NCI-H2029 (cell line): ENCODE measurements around the gene SLC39A10.
"Not testable (repeated sequence)": the region's sequence is repeated elsewhere in the genome, so short reads cannot be mapped to it uniquely, and the experiment has no call there.

ENCODE experiments used
- DNase-seq: peaks from one replicate; lab custom pipeline; 2025; lab: John Stamatoyannopoulos, UW

Gene SLC39A10, protein sequence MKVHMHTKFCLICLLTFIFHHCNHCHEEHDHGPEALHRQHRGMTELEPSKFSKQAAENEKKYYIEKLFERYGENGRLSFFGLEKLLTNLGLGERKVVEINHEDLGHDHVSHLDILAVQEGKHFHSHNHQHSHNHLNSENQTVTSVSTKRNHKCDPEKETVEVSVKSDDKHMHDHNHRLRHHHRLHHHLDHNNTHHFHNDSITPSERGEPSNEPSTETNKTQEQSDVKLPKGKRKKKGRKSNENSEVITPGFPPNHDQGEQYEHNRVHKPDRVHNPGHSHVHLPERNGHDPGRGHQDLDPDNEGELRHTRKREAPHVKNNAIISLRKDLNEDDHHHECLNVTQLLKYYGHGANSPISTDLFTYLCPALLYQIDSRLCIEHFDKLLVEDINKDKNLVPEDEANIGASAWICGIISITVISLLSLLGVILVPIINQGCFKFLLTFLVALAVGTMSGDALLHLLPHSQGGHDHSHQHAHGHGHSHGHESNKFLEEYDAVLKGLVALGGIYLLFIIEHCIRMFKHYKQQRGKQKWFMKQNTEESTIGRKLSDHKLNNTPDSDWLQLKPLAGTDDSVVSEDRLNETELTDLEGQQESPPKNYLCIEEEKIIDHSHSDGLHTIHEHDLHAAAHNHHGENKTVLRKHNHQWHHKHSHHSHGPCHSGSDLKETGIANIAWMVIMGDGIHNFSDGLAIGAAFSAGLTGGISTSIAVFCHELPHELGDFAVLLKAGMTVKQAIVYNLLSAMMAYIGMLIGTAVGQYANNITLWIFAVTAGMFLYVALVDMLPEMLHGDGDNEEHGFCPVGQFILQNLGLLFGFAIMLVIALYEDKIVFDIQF

DNA sequence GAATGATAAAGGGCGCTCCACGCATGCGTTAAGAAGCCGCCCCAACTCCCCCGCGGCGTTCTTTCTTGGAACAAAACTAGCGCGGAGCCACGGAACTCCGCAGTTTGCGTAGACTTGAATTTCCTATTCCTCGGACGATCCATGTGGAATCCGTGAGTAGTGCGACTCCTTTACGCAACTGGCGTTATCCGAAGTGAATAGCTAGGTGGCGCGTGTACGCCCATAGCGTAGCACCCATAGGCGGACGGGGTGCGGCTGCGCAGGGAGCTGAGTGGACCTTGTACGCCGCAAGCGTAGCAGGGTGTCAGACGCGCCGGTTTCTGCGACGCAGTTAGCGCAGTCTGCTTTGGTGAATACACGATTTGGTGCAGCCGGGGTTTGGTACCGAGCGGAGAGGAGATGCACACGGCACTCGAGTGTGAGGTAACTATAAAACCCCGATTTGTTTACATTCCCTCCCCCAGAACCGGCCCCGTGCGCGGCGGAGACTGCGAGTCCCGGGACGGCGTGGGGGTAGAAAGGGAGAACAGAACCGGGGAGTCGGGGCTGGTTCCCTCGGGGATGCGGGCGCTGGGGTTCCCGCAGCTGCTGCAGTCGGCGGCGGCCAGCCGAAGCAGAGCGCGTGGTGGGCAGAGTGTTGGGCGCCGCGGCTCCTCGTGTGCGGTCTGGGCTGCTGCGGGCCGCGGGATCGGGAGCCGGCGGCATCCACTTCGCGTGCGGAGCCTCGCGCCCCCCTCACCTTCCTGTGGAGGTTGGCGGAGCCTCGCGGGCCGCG, at the start of gene SLC39A10:
Gene SLC39A10, plus strand, starts transcription at position 368 of the 775 bp plus-strand sequence. CDS start 22,817 bp downstream, outside the sequence.
- peak; percentile 92 for DNase-seq

DNA sequence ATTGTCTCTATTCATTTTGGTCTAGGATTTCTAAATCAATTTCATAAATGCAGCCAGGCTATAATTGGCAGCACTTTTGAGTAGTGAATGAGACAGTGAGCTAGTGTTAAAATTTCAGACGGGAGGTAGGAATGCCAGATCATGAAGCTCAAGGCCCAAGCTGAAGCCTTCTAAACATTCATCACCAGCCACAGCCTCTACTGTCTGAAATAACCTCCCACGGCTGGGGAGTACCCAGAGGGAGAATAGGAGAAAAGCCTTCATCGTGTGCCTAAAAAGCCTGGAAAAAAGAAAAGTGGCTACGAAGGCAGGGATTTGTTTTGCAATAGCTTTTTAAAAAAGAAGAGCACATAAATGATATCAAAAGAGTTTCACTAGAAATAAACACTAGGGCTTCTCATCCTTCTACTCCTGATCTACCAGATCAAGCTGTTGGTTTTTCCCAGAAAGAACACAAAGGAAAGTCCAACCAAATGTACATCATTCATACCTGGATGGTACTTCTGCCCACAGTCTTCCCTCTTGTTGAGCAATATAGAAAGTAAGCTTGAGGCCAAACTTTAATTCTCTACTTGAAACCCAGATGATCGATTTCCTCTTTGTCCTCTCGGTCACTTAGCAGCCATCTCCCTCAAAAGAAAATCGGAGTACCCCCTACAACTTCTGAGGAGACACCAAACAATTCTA, 48.1 kb upstream of the SLC39A10 start:
- no peak for DNase-seq

DNA sequence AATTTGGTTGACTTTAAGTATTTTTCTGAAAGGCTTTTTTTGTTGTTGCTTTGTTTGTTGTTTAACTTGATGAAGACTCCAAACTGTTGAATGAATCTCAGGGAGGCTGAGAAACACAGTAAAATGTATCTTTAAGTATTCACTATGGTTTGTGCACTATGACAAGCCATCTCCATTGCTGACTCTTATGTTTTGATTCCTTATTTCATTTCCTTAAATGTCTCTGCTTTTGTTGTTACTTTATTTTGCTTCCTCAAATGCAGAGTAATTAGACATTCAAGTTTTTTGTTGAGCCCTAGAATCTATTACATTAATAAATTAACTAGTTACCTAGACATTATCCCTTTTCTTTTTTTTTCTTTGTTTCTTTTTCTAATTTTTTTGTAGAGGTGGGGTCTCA, 46.3 kb upstream of the SLC39A10 start:
- DNase-seq: no peak

DNA sequence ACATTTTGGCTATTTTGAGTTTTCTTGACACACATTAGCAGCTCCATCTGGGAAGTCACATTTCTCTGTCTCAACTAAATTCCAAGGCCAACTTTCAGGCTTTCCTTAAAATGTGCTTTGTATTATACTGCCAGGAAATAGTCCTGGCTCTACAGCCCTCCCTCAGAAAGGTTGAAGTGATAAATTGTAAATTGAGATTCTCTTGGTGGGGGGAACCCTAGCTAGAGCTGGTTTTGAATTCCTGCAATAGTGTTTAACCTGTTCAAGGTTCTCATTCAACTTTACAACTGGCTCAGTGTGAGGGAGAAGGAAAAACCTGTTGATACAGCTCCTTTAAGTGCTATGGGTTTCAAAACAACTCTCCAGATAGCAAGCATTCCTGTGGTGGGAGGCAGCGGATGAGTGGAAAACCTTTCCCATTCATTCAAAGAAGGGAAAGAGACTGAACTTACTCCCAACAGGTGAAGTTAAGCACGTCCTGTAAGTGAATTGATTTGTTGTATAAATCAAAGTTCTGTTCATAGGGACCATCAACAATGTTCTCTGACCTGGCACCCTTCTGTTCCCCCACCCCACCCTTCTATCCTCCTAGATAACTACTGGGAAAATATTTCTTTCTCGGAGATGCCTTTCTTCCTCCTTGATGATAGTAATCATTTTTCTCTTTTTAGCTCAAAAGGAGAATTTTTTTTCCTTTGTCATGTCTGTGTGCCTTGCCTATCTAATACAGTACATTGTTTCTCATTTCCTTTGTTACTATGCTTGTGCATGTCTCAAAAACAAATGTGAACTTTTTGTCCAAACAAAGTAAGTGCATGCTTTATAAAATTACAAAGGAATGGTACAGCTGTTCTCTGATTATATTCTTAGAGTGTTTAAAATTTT, 44.2 kb upstream of the SLC39A10 start:
- DNase-seq: no peak

DNA sequence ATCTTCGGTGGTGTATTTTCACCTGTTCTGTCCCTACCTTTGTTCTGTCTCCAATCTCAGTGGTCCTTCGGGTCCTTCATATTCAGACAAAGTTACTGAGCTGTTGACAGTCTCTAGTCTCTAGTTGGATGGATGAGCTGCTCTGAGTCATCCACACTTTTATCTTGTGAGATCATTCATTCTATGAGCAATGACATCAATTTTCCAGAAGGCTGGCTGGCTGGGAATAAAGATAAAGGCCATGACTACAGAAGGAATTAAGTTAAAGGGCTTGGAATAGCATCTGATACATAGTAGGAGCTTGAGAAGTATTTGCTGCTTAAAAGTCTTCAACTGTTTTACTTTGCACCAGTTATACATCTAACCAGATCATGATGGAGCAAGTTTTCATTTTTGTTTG, 43.1 kb upstream of the SLC39A10 start:
- DNase-seq: no peak

DNA sequence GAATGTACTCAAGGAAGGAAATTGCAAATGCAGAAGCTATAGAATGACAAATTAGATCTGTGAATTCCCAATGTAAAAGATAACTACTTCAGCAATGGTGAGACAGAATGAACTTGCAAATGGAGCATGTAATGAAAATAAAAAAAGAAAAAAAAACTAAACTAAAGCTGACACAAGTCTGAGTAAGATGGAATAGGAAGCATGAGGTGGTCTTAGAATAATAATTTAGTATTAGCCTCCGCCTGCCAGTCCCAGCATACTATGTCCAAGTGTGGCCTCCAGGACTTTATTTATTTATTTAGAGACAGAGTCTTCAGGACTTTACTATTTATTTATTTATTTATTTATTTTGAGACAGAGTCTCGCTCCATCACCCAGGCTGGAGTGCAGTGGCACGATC, 37.4 kb upstream of the SLC39A10 start:
- no peak for DNase-seq

DNA sequence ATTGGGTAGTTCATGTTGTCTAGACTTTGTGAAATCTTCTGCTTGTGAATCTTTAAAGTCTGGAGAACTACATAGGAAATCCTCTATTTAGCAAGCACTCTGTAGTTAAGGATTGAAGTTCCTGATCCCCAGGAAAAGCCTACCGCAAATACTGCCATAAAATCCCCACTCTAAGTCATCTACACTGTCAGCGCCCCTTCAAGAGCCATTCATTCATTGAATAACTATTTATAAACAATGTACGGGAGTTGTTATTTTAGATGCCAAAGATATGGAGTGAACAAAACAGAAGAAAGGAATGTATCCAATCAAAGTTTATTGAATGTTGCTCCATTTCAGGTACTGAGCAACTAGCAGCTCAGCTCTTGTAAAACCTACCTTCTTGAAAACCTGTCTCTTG, 36.5 kb upstream of the SLC39A10 start:
- no peak for DNase-seq

DNA sequence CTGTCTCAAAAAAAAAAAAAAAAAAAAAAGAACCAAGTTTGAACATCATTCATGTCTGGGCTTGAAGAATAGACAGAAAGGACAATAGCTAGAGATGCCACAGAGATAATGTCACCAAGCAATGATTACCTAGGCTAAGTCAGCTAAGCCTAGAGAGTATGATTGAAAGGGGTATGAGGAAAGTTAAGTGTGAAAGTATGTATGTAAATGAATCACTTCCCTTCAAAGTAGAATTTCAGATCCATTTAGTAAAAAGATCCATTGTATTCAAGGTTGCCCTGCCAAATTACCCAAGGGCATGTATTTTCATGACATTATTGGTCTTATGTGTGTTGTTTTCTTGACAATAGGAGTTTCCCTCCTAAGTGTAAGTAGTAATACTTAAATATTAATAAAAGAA, 34.1 kb upstream of the SLC39A10 start:
- DNase-seq: no peak

DNA sequence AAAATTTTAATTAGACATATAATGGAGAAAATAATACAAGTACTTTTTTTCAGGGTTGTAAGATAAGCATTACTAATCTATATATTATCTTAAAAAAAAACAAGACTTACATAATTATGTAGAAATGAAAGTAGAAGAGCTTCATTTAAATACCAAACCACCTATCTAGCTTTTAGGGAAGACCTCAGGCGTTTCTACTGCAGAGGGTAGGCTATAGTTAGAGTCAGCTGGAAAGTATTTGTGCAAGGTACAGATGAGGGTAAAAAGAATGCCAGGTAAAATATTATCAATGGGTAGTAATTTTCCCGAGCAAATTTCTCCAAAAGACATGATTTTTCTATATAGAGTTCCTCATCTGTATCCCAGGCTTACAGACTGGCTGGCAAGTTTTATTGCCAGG, 30.5 kb upstream of the SLC39A10 start:
- DNase-seq: no peak

DNA sequence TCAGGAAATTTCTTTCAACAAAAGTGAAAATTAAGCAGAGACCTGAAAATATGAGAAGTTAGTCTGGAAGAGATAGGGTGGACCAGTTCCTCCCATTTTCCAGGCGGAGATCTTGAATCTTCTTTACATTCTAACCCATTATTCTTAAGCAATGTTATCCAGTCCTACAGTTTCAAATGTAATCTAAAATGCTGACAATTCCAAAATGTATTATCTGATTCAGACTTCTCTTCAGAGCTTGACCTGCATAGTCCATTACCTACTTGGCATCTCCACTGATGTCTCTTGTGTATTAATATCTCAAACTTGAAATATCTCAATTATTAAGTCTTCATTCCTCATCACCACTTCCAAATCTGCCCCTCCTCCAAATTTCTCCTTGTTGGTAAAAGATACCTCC, 28.4 kb upstream of the SLC39A10 start:
- DNase-seq: no peak

DNA sequence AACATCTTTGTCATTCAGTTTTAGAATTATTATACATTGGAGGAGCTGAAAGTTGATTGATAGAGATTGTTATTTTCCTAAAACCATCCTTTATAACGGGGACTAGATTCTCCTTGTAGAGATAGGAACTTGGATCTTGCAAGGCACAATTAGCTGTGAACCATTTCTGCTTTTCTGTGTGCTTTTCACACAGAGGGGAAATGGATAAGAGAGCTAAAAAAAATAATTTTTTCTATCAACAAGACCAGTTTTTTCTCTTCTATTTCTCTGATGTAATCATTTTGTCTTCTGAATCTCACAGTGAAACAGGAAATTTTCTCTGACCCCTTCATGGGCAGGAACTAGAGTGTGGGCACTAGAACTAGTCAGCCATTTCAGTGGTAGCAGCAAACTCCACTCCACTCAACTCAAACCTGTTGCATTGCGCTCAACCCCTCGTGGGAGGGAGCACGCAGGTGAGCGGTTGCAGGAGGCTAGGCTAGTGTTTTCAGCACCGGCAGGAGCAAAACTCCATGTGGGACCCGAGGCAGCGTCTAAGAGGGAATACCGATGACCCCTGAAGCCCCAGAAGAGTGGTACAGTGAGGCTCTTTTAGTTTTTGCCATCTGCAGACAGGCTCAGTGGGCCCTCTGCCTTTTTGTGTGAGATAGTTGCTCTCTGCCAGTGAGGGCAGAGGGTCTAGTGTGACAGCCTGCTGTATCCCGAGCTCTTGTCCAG, 24.0 kb upstream of the SLC39A10 start:
- DNase-seq: no peak

DNA sequence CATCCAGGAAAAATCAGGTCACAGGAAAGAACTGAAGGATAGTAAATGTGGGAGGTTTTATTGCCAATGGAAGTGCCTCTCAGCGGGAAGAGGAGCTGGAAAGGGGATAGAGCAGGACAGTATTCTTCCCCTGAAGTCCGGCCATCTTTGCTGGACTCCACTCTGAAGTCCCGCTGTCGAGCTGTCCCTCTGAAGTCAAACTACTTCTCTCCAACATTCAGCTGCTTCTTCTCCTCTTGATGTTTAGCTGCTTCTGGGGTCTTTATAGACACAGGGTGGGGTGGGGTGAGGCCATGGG, 23.5 kb upstream of the SLC39A10 start:
- DNase-seq: no peak

DNA sequence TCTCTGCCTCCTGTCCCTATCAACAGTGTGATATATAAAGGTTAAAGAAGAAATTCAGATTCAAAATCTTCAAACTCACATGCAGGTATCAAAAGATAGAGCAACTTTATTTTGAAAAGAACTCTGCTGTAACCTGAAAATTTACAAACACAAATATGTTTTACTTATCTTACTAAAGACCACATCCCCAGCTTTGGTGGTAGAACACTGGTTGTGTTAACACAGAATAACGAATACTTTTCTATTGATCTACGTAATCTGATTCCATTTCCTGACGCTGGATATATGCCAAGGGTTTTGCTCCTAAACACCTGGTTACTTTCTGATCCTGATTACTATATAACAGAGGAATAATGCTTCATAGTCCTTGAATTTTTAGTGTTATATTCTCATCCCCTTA, 23.1 kb upstream of the SLC39A10 start:
- DNase-seq: no peak

DNA sequence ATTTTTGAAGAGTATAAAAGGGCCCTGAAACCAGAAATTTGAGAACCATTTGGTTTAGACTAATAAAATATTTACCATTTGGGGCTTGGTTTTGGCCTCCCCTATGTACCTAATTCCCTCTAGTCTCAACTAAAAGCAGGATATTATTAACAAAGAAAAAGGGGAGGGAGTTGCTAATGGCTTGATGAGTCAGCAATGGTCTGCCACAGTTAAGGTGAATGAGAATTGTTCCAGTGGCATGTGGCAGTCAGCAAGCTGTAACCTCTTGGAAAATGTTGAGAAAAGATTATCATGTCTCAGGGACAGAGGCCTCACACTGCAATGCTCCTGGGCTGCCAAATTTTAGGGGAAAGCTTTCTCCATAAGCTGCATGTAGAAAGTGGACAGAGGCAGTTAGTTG, 20.1 kb upstream of the SLC39A10 start:
- no peak for DNase-seq

DNA sequence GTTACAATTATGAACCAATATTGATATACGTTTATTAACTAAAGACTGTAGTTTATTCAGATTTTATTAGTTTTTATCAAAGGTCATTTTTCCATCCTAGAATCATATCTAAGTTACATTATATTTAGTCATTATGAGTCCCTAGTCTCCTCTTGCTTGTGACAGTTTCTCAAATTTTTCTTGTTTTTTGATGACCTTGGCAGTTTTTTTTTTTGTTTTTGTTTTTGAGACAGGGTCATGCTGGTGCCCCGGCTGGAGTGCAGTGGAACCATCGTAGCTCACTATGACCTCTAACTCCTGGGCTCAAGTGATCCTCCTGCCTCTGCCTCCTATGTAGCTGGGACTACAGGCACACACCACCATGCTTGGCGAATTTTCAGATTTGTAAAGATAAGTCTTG, 18.3 kb upstream of the SLC39A10 start:
- DNase-seq: no peak

DNA sequence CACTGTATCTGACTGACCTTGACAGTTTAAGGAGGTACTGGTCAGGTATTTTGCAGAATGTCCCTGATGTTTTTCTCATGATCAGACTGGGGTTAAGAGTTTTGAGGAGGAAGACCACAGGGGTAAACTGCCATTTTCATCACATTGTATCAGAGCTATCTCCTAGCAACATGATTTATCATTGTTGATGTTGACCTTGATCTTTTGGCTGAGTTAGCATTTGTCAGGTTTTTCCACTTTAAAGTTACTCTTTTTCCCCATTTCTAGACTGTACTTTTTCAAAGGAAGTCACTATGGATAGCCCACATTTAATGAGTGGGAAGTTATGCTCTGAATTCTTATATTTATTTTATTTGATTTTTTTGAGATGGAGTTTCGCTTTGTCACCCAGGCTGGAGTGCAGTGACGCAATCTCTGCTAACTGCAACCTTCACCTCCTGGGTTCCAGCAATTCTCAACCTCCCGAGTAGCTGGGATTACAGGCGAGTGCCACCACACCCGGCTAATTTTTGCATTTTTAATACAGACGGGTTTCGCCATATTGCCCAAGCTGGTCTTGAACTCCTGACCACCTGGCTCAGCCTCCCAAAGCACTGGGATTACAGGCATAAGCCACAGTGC, 17.7 kb upstream of the SLC39A10 start:
- no peak for DNase-seq

DNA sequence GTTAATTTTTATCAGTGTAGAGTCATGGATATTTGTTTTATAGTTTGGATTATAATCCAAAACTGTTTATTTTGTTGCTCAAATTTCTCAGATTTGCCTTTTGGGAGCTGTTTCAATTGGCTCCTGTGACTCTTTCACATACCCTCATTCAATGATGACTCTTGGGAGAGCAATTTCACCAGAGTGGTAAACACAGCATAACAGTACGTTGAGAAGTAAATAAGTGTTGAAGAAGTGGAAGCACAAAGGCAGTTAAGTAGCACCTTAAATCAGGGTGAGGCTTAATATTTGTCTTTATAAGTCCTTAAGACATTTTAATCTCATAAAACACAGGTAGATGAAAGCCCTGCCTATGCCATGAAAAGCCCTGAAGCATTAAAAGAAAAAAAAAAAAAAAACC, 17.1 kb upstream of the SLC39A10 start:
- no peak for DNase-seq

DNA sequence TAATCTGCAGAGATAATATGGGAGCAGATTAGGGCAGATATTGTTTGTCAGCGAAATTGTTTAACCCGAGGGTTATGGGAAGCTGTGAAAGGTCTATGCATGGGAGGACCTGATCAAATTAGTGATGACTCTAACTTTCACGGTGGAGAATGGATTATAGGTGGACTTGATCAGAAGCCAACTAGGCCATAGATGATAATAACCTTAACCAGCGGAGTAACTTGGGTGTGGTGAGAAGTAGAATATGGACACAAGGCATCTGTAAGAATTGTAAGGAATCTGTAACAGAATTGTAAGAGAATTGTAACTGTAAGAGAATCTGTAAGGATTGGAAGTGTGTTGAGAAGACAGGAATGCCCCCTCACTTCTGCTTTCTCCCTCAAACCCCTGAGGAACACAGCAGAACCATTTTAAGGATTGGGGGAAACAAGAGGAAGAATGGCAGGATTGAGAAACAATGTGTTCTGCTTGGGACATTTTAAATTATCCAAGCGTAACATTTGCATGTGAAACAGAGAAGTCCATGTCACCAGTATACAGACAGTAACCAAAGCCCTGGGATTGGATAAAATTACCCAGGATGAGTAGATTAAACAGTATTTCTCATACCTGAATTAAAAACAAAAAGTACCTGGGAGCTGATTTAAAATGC, 14.9 kb upstream of the SLC39A10 start:
- no peak for DNase-seq

DNA sequence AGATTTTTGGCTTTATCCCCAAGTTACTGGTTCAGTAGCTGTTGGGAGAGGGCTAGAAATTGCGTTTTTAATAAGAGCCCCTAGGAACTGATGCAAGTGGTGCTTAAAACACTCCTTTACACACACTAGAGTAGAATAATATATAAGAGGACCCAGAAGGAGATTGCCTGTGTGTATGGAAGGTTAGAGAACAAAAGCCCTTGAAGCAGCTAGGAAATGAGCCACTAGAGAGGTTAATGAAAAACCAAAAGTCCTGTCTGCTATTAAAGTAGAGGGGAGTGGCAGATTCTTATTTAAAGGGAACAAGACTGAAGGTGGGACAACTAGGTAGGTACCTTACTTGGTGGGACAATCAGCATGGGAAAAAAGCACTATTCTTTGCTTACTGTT, 14.4 kb upstream of the SLC39A10 start:
- DNase-seq: no peak

DNA sequence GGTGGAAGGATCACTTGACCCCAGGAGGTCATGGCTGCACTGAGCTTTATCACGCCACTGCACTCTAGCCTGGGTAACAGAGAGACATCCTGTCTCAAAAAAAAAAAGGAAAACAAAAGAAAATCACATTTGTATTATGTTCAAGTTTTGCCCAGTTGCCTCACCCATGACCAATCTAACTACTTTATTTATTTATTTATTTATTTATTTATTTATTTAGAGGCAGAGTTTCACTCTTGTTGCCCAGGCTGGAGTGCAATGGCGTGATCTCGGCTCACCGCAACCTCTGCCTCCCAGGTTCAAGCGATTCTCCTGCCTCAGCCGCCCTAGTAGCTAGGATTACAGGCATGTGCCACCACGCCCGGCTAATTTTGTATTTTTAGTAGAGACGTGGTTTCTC, 12.3 kb upstream of the SLC39A10 start:
- not testable (repeated sequence) for DNase-seq
